NB4 (cell line): ENCODE results near the gene ATXN7.

ENCODE experiments used
- DNase-seq: peaks from one replicate; pipeline ENCODE4 v3.0.0; 2010; ENCODE audit warnings: low read depth
- H3K4me3 ChIP-seq: one replicate; pipeline ENCODE4 v1.5.1; 2011; ENCODE audit warnings: mild to moderate bottlenecking, low read depth, low read length, moderate library complexity
- MYC ChIP-seq: IDR thresholded peaks from 2 replicates; pipeline ENCODE4 v1.6.1; 2011; ENCODE audit warnings: low read depth, low read length
- POLR2A ChIP-seq: IDR thresholded peaks from 2 replicates; pipeline ENCODE4 v1.6.1; 2011; ENCODE audit warnings: mild to moderate bottlenecking; ENCODE audit not compliant: insufficient read length; ENCODE audit errors: extremely low read depth
- TF ChIP-seq, protein P1 (sequence below): IDR thresholded peaks from 2 replicates; pipeline ENCODE4 v1.6.1; 2011; ENCODE audit warnings: low read depth, low read length
- TF ChIP-seq, protein P2 (sequence below): IDR thresholded peaks from one replicate; pipeline ENCODE4 v1.5.1; 2012; ENCODE audit warnings: low read depth, low read length

The ATXN7 gene

GRCh38 chr3:63905731-63906620, 42.3 kb downstream of the ATXN7 start:
- no peak for DNase-seq
- TF ChIP-seq POLR2A (no peak), MYC (no peak)
- TF ChIP-seq, protein P1, sequence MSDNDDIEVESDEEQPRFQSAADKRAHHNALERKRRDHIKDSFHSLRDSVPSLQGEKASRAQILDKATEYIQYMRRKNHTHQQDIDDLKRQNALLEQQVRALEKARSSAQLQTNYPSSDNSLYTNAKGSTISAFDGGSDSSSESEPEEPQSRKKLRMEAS, result no peak
- TF ChIP-seq, protein P2, sequence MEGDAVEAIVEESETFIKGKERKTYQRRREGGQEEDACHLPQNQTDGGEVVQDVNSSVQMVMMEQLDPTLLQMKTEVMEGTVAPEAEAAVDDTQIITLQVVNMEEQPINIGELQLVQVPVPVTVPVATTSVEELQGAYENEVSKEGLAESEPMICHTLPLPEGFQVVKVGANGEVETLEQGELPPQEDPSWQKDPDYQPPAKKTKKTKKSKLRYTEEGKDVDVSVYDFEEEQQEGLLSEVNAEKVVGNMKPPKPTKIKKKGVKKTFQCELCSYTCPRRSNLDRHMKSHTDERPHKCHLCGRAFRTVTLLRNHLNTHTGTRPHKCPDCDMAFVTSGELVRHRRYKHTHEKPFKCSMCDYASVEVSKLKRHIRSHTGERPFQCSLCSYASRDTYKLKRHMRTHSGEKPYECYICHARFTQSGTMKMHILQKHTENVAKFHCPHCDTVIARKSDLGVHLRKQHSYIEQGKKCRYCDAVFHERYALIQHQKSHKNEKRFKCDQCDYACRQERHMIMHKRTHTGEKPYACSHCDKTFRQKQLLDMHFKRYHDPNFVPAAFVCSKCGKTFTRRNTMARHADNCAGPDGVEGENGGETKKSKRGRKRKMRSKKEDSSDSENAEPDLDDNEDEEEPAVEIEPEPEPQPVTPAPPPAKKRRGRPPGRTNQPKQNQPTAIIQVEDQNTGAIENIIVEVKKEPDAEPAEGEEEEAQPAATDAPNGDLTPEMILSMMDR, result no peak
- no peak overlapping the region for H3K4me3 ChIP-seq

DNA sequence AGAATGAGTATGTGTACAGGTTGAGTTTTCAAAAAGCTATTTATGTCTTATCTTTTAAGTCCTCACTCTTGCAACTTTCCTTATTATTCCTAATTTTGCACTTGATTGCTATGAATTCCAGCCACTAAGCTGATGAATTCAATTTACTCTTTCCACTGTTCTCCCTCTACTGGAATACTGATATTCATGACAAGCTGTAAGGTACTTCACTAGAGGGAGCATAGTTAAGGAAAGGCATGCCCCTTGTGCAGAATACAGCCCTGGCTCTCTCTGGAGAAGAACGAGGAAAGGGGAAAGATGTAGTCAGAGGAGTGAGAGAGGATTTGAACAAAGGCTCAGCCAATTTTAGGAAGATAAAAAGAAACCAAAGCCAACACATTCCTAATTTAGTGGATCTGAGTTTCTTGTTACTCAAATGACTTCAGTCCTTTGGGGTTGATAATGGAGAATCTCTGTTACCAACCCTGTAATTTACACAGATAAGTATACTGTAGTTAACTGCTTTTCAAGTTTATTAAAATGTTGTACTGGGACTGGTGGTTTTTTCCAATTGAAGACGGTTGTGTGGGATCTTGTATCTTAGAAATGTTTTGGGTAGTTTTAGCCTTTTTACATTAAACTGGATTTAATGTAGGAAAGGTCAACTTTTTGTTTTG, 44.5 kb downstream of the ATXN7 start:
- TF ChIP-seq POLR2A (no peak), MYC (no peak)
- TF ChIP-seq, protein P2, result no peak
- TF ChIP-seq, protein P1, result no peak
- H3K4me3 ChIP-seq, result no peak overlapping the region
- no peak for DNase-seq

DNA sequence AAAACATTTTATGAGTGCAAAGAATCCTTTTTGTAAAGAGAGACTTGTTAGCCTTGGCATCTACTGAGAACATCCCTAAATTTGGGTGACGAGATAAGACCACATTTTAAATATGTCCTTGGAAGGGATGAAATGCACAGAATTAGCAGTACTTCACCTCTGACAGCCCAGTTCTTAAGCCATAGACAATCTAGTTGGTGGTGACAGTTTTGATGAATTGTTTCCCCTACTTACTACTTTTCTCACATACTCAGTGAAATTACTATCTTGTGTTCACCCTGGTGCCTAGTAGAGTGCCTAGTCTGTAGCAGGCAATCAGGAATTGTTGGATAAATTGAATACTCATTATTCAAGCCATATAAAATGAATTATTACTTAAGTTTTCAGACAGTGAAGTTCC, 45.1 kb downstream of the ATXN7 start:
- TF ChIP-seq, protein P1, result no peak
- TF ChIP-seq POLR2A, result no peak
- TF ChIP-seq, protein P2, result no peak
- no peak for TF ChIP-seq MYC
- DNase-seq, result no peak
- H3K4me3 ChIP-seq, result no peak overlapping the region

GRCh38 chr3:63909431-63909830, 45.8 kb downstream of the ATXN7 start:
- H3K4me3 ChIP-seq, result no peak overlapping the region
- no peak for DNase-seq
- TF ChIP-seq, protein P1, result no peak
- TF ChIP-seq, protein P2, result no peak
- no peak for TF ChIP-seq MYC
- TF ChIP-seq POLR2A, result no peak

GRCh38 chr3:63910001-63910400, 46.3 kb downstream of the ATXN7 start:
- no peak overlapping the region for H3K4me3 ChIP-seq
- no peak for TF ChIP-seq POLR2A
- TF ChIP-seq, protein P2, result no peak
- DNase-seq, result no peak
